IPS DF 4.7 (cell line): ENCODE data around the gene TRMO.
A peak's percentile ranks its signal among the peaks of the same experiment; 100 is the strongest.
"Not testable (repeated sequence)": the region's sequence is repeated elsewhere in the genome, so short reads cannot be mapped to it uniquely, and the experiment has no call there.

Experiments used
- DNase-seq: peaks from one replicate; pipeline ENCODE4 v3.0.0-alpha.2; 2013; ENCODE audit warnings: low spot score; ENCODE audit errors: extremely low read depth

Gene TRMO, protein sequence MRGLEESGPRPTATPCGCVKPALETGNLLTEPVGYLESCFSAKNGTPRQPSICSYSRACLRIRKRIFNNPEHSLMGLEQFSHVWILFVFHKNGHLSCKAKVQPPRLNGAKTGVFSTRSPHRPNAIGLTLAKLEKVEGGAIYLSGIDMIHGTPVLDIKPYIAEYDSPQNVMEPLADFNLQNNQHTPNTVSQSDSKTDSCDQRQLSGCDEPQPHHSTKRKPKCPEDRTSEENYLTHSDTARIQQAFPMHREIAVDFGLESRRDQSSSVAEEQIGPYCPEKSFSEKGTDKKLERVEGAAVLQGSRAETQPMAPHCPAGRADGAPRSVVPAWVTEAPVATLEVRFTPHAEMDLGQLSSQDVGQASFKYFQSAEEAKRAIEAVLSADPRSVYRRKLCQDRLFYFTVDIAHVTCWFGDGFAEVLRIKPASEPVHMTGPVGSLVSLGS

DNA sequence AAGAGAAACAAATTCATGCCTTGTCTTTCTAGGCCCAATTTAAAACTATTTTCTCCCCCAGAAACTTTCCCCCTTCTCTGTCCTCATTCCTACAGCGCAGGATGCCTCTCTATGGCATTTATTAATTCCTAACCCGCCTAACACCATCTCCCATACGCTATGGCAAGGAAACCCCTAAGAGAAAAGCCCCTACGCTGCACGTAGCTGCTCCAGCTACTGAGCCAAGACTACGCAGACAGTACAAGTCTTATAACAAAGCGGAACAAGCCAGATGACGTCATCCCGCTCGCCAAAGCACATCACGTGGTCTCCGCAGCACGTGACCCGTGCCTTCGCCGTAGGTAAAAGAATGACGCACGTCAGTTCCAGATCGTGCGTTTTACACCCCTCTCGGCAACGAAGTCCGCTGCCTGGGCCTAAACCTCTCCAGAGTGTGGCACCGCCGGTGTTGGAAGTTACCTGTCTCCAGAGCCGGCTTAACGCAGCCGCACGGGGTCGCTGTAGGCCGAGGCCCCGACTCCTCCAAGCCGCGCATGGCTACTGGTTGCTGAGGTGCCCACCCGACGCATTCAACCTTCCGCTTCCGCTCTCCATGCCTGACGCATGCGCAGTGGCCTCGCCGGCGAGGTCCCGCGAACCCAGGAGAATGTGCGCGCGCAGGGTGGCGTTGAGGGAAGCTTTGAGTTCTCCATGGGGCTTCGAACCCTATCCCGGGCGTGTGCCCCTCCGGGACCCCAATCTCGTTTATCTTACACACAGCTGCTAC, at the start of gene TRMO:
Gene TRMO (minus strand): TSS at position 542 of the 766 bp plus-strand sequence. CDS start 7 bp downstream, at position 535.
- DNase-seq: peak; percentile 85

DNA sequence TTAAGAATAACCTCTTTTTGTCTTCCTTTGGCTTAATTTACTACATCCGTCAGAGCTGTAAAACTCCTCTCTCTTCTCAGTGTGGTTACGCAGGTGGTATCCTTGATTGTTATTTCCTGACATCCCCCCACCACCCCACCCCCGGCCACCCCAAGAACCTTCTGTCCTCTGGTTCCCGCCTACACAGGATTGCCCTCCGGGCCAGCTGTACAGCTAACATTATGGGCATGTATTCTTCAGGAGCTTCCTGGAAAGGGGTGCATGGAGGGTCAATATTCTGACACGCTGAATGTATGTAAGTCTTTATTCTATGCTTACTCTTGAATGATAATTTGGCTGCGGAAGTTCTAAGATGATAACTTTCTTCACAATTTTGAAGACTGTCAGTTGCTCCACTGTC, 47.9 kb upstream of the TRMO start:
- DNase-seq: no peak

DNA sequence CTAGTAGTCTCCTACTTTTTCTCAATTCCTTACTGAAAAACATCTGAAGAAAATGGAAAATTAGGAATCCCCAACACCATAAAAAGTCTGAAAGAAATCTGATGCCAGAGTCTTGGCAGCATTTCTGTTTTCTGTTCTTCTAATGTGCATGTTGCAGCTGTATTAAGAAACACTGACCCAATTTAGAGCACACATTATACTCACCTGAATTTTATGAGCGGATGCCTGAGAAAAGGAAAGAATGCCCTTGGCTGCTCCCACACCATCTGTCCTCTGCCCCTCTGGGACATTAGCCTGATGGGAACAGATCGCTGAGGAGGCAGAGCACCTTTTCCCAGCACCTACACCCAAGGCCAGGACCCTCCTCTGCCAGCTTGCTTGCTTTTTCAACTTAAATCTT, 46.7 kb upstream of the TRMO start:
- no peak for DNase-seq

DNA sequence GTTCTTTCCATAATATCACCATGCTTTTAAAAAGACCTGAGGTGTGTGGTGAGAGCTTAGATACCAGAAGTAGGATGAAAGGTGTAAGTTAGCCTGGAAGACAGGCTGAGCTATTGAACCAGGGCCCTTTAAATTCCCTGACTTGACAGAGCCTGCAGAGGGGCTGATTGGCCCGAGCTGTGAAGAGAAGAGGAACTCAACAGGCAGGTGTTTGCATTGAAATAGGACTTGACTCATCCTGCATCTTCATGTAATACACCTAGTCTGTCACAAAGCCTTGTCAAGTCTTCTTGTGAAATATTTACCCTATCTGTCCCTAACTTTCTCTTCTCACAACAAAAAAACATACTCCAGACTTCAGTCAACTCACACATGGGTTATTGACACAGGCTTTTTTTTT, 44.2 kb upstream of the TRMO start:
- DNase-seq: no peak

DNA sequence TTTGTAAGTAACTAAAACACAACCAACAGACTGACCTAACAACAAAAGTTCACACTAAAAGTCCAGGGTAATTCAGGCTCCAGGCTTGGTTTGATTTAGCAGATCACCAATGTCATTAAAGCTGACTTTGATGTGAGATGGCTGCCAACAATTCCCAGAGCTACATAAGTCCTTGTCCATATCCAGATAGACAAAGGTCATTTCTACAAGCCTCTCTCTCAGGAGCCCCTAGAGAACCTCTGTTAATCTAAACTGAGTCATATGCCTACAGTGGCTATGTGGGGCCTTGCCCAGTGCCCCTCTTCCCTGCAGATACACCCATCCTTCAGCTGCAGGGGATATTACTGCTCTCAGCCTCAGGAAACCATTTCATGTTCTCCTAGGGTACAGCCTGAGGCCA, 42.6 kb upstream of the TRMO start:
- DNase-seq: no peak

DNA sequence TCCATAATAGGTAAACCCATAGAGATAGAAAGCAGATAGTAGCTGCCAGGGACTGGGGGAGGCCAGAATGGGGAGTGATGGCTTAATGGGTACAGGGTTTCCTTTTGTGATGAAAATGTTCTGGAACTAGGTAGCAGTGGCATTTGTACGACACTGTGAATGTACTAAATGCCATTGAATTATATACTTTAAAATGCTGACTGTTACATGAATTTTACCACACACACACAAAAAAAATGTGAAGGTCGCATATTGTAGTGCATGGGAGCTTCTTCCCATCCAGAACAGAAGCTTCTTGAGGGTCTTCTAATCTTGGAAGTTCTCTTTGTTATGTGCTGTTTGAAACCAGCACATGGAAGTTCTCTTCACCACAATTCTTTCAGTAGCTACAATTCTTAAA, 40.9 kb upstream of the TRMO start:
- DNase-seq: no peak

DNA sequence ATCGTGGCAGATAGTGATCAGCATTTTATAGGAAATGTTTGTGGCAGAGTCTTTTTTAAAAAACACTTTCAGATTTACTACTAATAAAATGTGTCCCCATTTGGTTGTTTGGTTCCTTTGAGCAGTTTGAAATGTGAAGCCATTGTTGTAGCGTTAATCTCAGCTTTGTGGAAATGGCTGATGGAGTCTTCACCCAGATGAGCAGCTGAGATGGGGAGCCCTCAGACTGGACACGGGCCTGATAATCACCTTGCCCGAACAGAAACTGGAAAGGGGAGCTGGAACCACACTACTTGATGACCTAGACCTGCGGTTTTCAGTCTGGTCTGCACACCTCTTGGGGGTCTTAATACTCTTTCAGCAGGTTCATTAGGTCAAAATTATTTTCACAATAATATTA, 40.3 kb upstream of the TRMO start:
- DNase-seq: no peak

DNA sequence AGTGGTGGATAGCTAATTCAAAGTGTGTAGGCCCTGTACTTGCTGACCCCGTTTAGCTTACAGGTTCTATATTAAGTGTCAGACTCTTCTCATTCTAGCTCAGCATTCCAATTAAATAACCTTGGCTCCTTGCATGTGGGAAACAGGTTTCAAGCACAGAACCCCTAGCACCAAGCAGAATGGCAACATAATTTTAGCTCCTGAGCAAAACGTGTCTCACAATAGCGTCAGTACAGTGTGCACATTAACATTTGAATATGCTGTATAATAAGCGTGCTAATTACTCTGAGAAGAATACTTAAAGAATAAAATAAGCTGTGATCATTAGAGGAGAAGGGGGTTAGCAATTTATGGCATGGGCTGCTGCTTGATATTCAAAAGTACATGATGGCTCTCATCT, 39.8 kb upstream of the TRMO start:
- DNase-seq: no peak

DNA sequence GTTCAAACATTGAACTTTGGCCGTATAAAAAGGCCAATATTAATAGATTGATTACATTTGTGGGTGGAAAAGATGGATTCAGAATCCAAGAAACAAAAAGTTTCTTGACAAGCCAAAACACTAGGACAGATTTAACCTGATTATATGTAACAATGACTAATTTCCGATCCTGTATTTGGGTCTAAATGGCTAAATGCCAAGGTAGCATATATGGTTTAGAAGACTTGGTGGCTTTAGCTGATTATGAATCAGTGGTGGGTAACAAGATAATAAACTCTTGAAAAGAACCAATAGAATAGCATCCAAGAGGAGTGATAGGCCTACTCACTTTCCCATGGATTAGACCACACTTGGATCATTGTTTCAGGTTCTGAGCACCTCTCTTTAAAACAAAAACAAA, 39.1 kb upstream of the TRMO start:
- DNase-seq: no peak

DNA sequence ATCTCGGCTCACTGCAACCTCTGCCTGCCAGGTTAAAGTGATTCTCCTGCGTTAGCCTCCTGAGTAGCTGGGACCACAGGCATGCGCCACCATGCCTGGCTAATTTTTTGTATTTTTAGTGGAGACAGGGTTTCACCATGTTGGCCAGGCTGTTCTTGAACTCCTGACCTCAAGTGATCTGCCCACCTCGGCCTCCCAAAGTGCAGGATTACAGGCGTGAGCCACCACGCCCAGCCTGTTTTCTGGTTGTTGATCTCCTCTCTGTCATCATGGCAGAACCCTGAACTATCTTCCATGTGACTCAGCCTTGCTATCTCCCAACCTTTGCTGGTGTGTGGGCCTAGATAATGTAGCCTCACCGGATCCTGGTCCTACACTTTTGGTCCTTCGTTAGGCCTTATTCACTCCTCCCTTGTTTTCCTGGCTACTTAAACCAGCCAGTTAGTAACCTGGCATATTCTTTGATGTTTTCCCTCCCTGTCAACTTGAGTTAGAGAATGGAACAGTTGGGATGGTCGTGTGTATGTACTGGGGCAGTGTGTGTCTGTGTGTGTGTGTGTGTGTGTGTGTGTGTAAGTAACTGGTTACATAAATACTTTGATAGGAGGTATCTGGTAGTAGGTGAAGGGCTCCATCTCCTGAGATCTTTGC, 38.5 kb upstream of the TRMO start:
- DNase-seq: not testable (repeated sequence)

DNA sequence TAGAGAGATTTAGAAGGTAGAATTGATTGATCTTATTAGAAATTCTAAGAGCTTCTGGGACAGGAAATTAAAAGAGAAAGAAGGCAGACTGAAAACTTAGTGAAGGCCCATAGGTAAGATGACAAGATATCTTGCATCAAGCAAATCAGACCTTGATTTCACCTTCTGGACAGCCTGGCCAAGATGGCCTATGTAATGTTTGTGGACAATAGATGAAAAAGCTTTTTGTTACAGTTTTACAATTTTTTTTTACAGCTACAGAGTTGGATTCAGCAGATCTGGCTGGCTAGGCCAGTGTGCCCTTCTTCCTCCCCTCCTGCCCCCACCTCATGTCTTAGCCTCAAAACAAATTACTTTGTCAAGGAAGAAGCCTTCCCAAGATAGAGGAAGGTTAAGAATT, 37.3 kb upstream of the TRMO start:
- no peak for DNase-seq

DNA sequence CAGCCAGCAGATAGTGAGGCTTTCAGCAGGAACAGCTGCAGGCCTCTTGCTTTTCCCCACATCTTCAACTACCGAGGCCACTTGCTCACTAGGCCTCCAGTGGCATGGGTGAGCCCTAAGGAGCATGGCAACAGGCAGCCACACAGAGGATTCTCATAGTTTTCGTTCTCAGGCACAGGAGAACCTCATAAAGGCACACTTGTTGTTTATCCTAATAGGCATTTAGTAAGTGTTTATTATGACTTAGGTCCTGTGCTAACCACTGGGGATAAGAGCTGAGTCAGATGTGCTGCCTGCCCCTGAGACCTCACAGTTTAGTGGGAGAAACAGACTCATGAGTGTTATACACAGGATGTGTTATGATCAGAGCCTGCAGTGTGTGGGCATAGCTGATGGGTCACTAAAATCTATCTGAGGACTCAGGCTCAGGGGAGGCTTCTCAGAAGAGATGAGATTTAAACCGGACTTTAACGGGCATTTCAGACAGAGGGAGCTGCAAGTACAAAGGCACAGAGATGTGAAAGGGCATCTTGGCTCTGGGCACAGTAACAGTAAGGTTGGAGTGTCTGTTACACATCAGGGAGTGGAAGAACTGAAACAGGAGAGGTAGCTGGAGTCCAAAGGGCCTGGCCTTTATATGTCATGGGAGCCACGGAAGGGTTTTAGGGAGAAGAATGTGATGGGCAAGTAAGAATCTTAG, 36.7 kb upstream of the TRMO start:
- no peak for DNase-seq

DNA sequence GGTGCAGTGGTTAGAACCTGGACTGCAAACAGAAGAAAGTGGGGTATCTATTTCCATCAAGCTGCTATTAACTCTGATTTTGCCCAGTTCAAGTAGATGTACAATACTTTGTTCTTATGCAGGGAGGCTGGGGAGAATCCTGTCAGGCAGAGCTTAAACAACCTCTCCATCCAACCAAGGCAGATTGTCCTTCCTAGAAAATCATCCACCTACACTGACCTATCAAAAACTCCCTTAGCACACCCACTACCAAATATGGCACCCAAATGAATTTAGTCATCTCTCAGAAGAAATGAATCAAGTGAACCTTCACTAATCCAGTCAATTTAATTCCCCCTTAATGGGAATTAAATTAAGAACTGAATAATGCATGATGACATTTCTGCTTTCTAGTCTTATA, 34.0 kb upstream of the TRMO start:
- no peak for DNase-seq

DNA sequence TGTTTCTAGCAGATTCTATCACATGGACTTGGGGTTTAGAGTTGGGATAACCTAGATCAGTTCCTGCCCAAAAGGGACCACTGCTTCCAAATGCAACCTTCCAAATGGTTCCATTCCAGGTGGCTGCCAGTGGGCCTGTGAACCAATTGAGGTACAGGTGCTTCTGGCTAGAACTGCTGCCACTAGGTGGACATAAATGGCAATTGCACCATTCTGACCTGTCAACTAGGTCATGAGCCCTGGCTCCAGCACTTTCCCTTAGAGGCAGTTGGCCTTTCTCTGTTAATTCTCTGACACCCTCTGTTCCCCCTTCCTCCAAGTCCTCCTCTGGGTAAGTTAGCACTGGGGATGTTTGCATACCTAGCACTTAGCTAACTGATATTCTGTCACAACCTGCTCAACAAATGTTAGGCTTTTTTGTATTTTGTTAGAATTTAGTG, 32.3 kb upstream of the TRMO start:
- DNase-seq: peak; percentile 51

DNA sequence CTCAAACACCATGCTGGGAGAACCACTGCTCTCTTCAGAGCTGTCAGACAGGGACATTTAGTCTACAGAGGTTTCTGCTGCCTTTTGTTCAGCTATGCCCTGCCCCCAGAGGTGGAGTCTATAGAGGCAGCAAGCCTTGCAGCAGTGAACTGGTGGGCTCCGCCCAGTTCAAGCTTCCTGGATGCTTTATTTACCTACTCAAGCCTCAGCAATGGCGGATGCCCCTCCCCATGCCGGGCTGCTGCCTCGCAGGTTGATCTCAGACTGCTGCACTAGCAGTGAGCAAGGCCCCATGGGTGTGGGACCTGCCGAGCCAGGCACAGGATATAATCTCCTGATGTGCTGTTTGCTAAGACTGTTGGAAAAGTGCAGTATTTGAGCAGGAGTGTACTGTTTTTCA, 28.6 kb upstream of the TRMO start:
- not testable (repeated sequence) for DNase-seq

DNA sequence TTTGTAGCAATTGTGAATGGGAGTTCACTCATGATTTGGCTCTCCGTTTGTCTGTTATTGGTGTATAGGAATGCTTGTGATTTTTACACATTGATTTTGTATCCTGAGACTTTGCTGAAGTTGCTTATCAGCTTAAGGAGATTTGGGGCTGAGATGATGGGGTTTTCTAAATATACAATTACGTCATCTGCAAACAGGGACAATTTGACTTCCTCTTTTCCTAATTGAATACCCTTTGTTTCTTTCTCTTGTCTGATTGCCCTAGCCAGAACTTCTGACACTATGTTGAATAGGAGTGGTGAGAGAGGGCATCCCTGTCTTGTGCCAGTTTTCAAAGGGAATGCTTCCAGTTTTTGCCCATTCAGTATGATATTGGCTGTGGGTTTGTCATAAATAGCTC, 24.8 kb upstream of the TRMO start:
- not testable (repeated sequence) for DNase-seq

DNA sequence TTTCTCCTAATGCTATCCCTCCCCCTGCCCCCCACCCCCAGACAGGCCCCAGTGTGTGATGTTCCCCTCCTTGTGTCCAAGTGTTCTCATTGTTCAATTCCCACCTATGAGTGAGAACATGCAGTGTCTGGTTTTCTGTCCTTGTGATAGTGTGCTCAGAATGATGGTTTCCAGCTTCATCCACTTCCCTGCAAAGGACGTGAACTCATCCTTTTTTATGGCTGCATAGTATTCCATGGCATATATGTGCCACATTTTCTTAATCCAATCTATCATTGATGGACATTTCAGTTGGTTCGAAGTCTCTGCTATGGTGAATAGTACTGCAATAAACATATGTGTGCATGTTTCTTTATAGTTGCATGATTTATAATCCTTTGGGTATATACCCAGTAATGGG, 23.2 kb upstream of the TRMO start:
- DNase-seq: not testable (repeated sequence)

DNA sequence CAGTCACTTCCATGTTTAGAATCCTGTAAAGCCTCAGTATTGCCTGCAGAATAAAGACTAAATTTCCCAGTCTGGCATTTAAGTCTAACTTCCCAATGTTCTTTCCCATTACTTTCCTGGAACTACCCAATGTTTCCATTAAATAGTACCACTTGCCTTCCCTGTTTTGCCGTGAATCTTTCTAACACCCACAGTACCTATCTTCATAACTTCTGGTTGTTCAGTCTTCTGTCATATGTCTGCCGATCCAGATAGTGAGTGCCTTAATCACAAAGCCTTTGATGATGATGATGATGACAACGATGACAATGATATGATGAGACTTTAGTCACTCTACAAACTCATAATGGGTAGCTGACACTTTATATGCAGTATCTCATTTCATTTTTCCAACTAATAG, 22.3 kb upstream of the TRMO start:
- DNase-seq: no peak

DNA sequence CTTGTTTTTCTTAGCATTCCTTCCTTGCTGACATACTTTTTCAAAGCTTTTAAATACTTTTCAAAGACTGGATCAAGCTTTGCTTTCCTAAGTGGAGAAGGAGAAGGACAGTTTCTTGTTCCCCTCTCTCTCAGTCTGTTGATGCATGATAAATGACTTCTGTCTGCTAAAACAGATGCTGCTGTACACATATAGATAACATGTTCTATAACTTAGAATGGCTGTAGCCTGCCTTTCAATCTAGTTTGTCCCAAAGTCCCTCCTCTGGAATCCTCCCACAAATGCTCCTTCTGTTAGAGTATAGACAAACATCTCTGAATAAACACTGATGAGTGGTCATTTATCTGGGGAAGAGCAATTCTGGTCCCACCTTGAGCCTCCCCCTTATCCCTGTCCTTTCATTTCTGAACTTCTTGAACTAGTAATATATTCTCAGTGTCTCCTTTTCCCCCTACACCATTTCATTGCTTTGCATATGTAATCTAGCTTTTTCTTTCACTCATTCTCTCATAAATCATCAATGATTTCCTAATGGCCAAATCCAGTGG, 21.1 kb upstream of the TRMO start:
- DNase-seq: no peak

DNA sequence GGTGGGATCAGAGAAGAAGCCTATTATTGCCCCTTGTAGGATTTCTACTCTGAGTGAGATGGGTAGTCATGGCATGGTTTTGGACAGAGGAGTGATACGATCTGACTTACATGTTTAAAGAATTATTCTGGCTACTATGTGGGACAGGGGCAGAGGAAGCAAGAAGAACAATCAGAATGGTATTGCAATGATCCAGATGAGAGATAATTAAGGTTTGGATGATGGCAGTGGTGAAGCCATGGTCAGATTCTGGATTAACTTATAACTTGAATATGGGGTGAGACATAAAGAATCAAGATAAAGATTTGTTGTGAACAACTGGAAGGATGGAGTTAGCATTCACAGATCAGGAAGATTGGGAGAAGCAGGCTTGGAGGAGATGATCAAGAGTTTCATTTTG, 19.0 kb upstream of the TRMO start:
- DNase-seq: no peak

DNA sequence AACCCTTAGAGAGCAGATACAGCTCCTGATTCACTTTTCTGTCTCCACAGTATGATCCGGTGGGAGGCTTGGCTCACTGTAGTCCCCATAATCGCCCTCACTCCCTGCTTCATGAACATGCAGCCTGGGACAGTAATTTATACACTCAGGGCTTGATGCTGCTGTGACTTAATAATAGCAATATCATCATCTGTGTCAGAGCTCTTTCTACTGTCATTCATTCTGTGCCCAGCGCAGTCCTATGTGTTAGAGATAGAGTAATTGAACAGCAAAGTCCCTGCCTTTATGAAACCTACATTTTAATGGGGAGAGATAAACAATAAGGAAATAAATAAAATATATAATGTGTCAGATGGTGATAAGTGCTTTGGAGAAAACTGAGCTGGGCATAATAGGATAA, 18.4 kb upstream of the TRMO start:
- DNase-seq: no peak
